Stimulated activated CD8-positive, alpha-beta memory T cell treated with anti-CD3 and anti-CD28 coated beads, Interleukin-15, amount 100 ng/mL, for 4 hours (primary cell): ENCODE data around the gene PDE1C.

Source experiments
- DNase-seq, 2 donors: peaks; one replicate each; pipeline ENCODE4 v3.0.0-alpha.2; 2020; ENCODE audit warnings: low read depth in 2 of 2

PDE1C gene

GRCh38 chr7:31939076-31939475 lies 131.1 kb downstream of the PDE1C start:
- DNase-seq: no peak

GRCh38 chr7:31938650-31939049 lies 131.6 kb downstream of the PDE1C start:
- no peak for DNase-seq

- DNase-seq: no peak
These were observed 132.2 kb downstream of the PDE1C start for GRCh38 chr7:31937982-31938381.

- DNase-seq: no peak
These were observed 134.8 kb downstream of the PDE1C start for GRCh38 chr7:31935124-31936054.

GRCh38 chr7:31934551-31934950 lies 135.7 kb downstream of the PDE1C start:
- DNase-seq: no peak

- DNase-seq: no peak
These were observed 136.7 kb downstream of the PDE1C start for GRCh38 chr7:31933481-31933880.

- no peak for DNase-seq
These were observed 143.1 kb downstream of the PDE1C start for GRCh38 chr7:31926991-31927584.

GRCh38 chr7:31925753-31926454 lies 144.3 kb downstream of the PDE1C start:
- no peak for DNase-seq

- no peak for DNase-seq
These were observed 146.0 kb downstream of the PDE1C start for GRCh38 chr7:31924251-31924650.

- DNase-seq: no peak
These were observed 147.4 kb downstream of the PDE1C start for GRCh38 chr7:31922848-31923247.

- DNase-seq: no peak
These were observed 149.2 kb downstream of the PDE1C start for GRCh38 chr7:31921047-31921446.

- DNase-seq: no peak
These were observed 150.4 kb downstream of the PDE1C start for GRCh38 chr7:31919678-31920369.

- DNase-seq: no peak
These were observed 151.4 kb downstream of the PDE1C start for GRCh38 chr7:31918706-31919393.

GRCh38 chr7:31917256-31917655 lies 153.0 kb downstream of the PDE1C start:
- DNase-seq: no peak

GRCh38 chr7:31910191-31910590 lies 160.0 kb downstream of the PDE1C start:
- DNase-seq: no peak

GRCh38 chr7:31906479-31907171 lies 163.6 kb downstream of the PDE1C start:
- DNase-seq: no peak

GRCh38 chr7:31903962-31904361 lies 166.2 kb downstream of the PDE1C start:
- DNase-seq: no peak

- DNase-seq: no peak
These were observed 170.8 kb downstream of the PDE1C start for GRCh38 chr7:31899356-31899927.

- no peak for DNase-seq
These were observed 173.3 kb downstream of the PDE1C start for GRCh38 chr7:31896925-31897324.

GRCh38 chr7:31894308-31894707 lies 175.9 kb downstream of the PDE1C start:
- DNase-seq: no peak
